H1 (cell line): ENCODE measurements around the gene PLAC1. TPM values are rescaled to one million over a fixed set of nuclear protein-coding genes. Genes with fewer than 3 reads are reported as not detected.

Source experiments
- CTCF ChIA-PET: fragments of 300-600 bp; sonication (Branson Sonifier 250); formaldehyde crosslinking; loops from one replicate; lab custom pipeline; 2021; ENCODE audit not compliant: partially characterized antibody; lab: Charles Lee
- POLR2A ChIA-PET: fragments of 300-600 bp; sonication (Branson Sonifier 250); formaldehyde crosslinking; loops from one replicate; lab custom pipeline; 2021; ENCODE audit warnings: inconsistent platforms; ENCODE audit not compliant: partially characterized antibody; lab: Charles Lee
- DNase-seq, 2 experiments: peaks; one replicate each; pipeline versions ENCODE4 v3.0.0 to v3.0.0-alpha.2; 2010 to 2022; ENCODE audit warnings: low spot score in 2 of 2, low read depth in 1 of 2, mixed read lengths in 1 of 2
- FAIRE-seq: peaks from 2 replicates; lab custom pipeline; 2011; peaks lifted over from hg19 to GRCh38; lab: Jason Lieb, UNC
- H2AFZ ChIP-seq: 2 replicates; pipeline ENCODE4 v1.8.1; 2012; ENCODE audit warnings: low read length, inconsistent platforms
- H2AK5ac ChIP-seq: 2 replicates; pipeline ENCODE4 v1.6.1; 2013; ENCODE audit warnings: low read depth, low read length
- H2BK120ac ChIP-seq: replicated peaks from 2 replicates; pipeline ENCODE3; 2013; ENCODE audit warnings: low read depth, low read length, inconsistent platforms
- H2BK12ac ChIP-seq: 2 replicates; pipeline ENCODE4 v1.6.1; 2013; ENCODE audit warnings: low read depth, low read length
- H2BK15ac ChIP-seq: 2 replicates; pipeline ENCODE4 v1.6.1; 2013; ENCODE audit warnings: low read length
- H2BK20ac ChIP-seq: 2 replicates; pipeline ENCODE4 v1.6.1; 2013; ENCODE audit warnings: low read length
- H2BK5ac ChIP-seq: 2 replicates; pipeline ENCODE4 v1.6.1; 2013; ENCODE audit warnings: low read depth, low read length
- H3K14ac ChIP-seq: 2 replicates; pipeline ENCODE4 v1.6.1; 2013; ENCODE audit warnings: inconsistent platforms; ENCODE audit not compliant: insufficient read length
- H3K18ac ChIP-seq: 2 replicates; pipeline ENCODE4 v1.6.1; 2013; ENCODE audit warnings: low read length; ENCODE audit errors: extremely low read depth
- H3K23ac ChIP-seq: 2 replicates; pipeline ENCODE4 v1.6.1; 2013; ENCODE audit warnings: inconsistent platforms; ENCODE audit not compliant: insufficient read length
- H3K23me2 ChIP-seq: 2 replicates; pipeline ENCODE4 v1.6.1; 2013; ENCODE audit warnings: low read depth, low read length
- H3K27ac ChIP-seq: 2 replicates; pipeline ENCODE4 v1.6.1; 2011; ENCODE audit warnings: low read depth, low read length, inconsistent platforms
- H3K27me3 ChIP-seq, 4 experiments: replicated peaks in 1 of 4; 1 replicate in 1 of 4; 2 replicates in 3 of 4; pipeline versions ENCODE4 v1.6.1 to v1.8.1; 2011 to 2013; ENCODE audit warnings: low read length in 3 of 4, mild to moderate bottlenecking in 3 of 4, inconsistent platforms in 2 of 4, mixed read lengths in 2 of 4, moderate library complexity in 1 of 4; ENCODE audit not compliant: control insufficient read depth in 3 of 4, insufficient read depth in 3 of 4; ENCODE audit errors: extremely low read depth in 1 of 4
- H3K36me3 ChIP-seq, 4 experiments: 2 replicates each; pipeline versions ENCODE4 v1.6.1 to v1.8.1; 2011 to 2013; ENCODE audit warnings: mild to moderate bottlenecking in 4 of 4, low read length in 3 of 4, moderate library complexity in 2 of 4, control low read depth in 1 of 4, inconsistent platforms in 1 of 4; ENCODE audit not compliant: insufficient read depth in 4 of 4, control insufficient read depth in 2 of 4
- H3K4ac ChIP-seq: replicated peaks from 2 replicates; pipeline ENCODE3; 2013; ENCODE audit warnings: low read length, low read depth, mixed read lengths, inconsistent platforms; ENCODE audit not compliant: insufficient read length
- H3K4me1 ChIP-seq, 4 experiments: replicated peaks in 1 of 4; 1 replicate in 1 of 4; 2 replicates in 3 of 4; pipeline versions ENCODE4 v1.6.1 to v1.8.1; 2011 to 2013; ENCODE audit warnings: low read length in 3 of 4, inconsistent platforms in 2 of 4, mixed read lengths in 1 of 4; ENCODE audit not compliant: insufficient read depth in 4 of 4, control insufficient read depth in 3 of 4
- H3K4me2 ChIP-seq, 2 experiments: 2 replicates each; pipeline versions ENCODE4 v1.6.1 to v1.8.1; 2011 to 2013; ENCODE audit warnings: low read depth in 2 of 2, low read length in 2 of 2, control low read depth in 1 of 2, inconsistent platforms in 1 of 2, mild to moderate bottlenecking in 1 of 2; ENCODE audit not compliant: insufficient read depth in 1 of 2
- H3K4me3 ChIP-seq, 4 experiments: fragments of 200-600, 300-600 bp in 1 of 4; sonication (generic), shearing (Covaris generic), sonication (Bioruptor Twin) in 1 of 4; 2 replicates each; pipeline versions ENCODE4 v1.5.1 to v1.8.1; 2011 to 2016; ENCODE audit warnings: low read length in 4 of 4, low read depth in 3 of 4, control low read depth in 2 of 4, inconsistent platforms in 2 of 4, mild to moderate bottlenecking in 2 of 4, mixed read lengths in 1 of 4, moderate library complexity in 1 of 4; ENCODE audit not compliant: insufficient read depth in 2 of 4; ENCODE audit errors: extremely low read depth in 1 of 4
- H3K56ac ChIP-seq: replicated peaks from 2 replicates; pipeline ENCODE3; 2013; ENCODE audit warnings: low read depth, mild to moderate bottlenecking, mixed read lengths, low read length, inconsistent platforms; ENCODE audit not compliant: insufficient read length
- H3K79me1 ChIP-seq: 2 replicates; pipeline ENCODE4 v1.6.1; 2013; ENCODE audit warnings: low read depth, low read length, control low read depth
- H3K79me2 ChIP-seq, 2 experiments: 2 replicates each; pipeline versions ENCODE4 v1.6.1 to v1.8.1; 2012 to 2013; ENCODE audit warnings: low read length in 2 of 2, mild to moderate bottlenecking in 2 of 2, inconsistent platforms in 1 of 2; ENCODE audit not compliant: insufficient read depth in 2 of 2, control insufficient read depth in 1 of 2
- H3K9ac ChIP-seq, 4 experiments: replicated peaks in 1 of 4; 1 replicate in 1 of 4; 2 replicates in 3 of 4; pipeline versions ENCODE4 v1.6.1 to v1.8.1; 2011 to 2013; ENCODE audit warnings: low read depth in 3 of 4, low read length in 3 of 4, control low read depth in 2 of 4, mild to moderate bottlenecking in 2 of 4, moderate library complexity in 2 of 4, inconsistent platforms in 1 of 4; ENCODE audit errors: extremely low read depth in 1 of 4
- H3K9me3 ChIP-seq, 2 experiments: 2 replicates each; pipeline versions ENCODE4 v1.6.1 to v1.8.1; 2012 to 2013; ENCODE audit warnings: mild to moderate bottlenecking in 2 of 2, moderate library complexity in 2 of 2, control low read depth in 1 of 2, inconsistent platforms in 1 of 2, low read depth in 1 of 2, low read length in 1 of 2, mixed read lengths in 1 of 2; ENCODE audit not compliant: insufficient read depth in 2 of 2
- H4K20me1 ChIP-seq, 2 experiments: replicated peaks in 1 of 2; 2 replicates each; pipeline versions ENCODE3 to v1.8.1; 2011 to 2013; ENCODE audit warnings: inconsistent platforms in 2 of 2, low read length in 2 of 2, mild to moderate bottlenecking in 1 of 2; ENCODE audit not compliant: insufficient read depth in 2 of 2, control insufficient read depth in 1 of 2
- H4K5ac ChIP-seq: 2 replicates; pipeline ENCODE4 v1.6.1; 2013; ENCODE audit warnings: low read length, low read depth, mixed read lengths, inconsistent platforms; ENCODE audit not compliant: insufficient read length
- H4K8ac ChIP-seq: 2 replicates; pipeline ENCODE4 v1.8.0; 2013; ENCODE audit warnings: mild to moderate bottlenecking, moderate library complexity, low read length, inconsistent platforms; ENCODE audit not compliant: insufficient read depth; ENCODE audit errors: extremely low read depth
- H4K91ac ChIP-seq: replicated peaks from 2 replicates; pipeline ENCODE3; 2013; ENCODE audit warnings: low read length, mixed read lengths, inconsistent platforms; ENCODE audit not compliant: insufficient read length
- KDM5A ChIP-seq: fragments of 200-600 bp; IDR thresholded peaks from 2 replicates; pipeline ENCODE4 v1.7.1; 2012; ENCODE audit warnings: mild to moderate bottlenecking, low read length, inconsistent platforms, mixed read lengths
- NRF1 ChIP-seq: IDR thresholded peaks from 2 replicates; pipeline ENCODE4 v1.6.1; 2011; ENCODE audit warnings: mild to moderate bottlenecking, low read depth, low read length, improper control_type of control experiment
- TCF12 ChIP-seq: IDR thresholded peaks from 2 replicates; pipeline ENCODE4 v1.6.1; 2011; ENCODE audit warnings: low read depth, mild to moderate bottlenecking, low read length
- WGBS, 2 experiments: shearing (Covaris generic) in 1 of 2; methylation state at CpG; one replicate each; pipeline versions ENCODE4 v1.1.6 to v1.1.7; 2013 to 2015; ENCODE audit warnings: low lambda C conversion rate in 2 of 2, mixed read lengths in 2 of 2, inconsistent platforms in 1 of 2, low coverage in 1 of 2, missing lambda C conversion rate in 1 of 2; ENCODE audit not compliant: insufficient replicate concordance in 2 of 2, insufficient coverage in 1 of 2, insufficient read length in 1 of 2; ENCODE audit errors: extremely low coverage in 1 of 2, missing lambda C conversion rate in 1 of 2; 5-methylcytosine and 5-hydroxymethylcytosine counted together
- polyA plus RNA-seq, 7 experiments: library from polyadenylated mRNA; depleted of rRNA in 3 of 7; stranded (reverse) in 5 of 7; unstranded in 2 of 7; fragments of >200 nt in 5 of 7; fragments of 200-250 nt in 2 of 7; gene quantifications; 1 replicate in 5 of 7; 2 replicates in 1 of 7; 4 replicates in 1 of 7; pipeline versions ENCODE4 v1.2.1 to v1.2.3, GENCODE V29; 2011 to 2013; ENCODE audit warnings: missing spikeins in 2 of 7, mixed read lengths in 2 of 7
- total RNA-seq: library from RNA; stranded (reverse); fragmentation: NEBNext Ultra II Directional; extraction: Animal tissue kit (Norgen Biotek cat#: 25700); gene quantifications from 2 replicates; pipeline ENCODE4 v1.2.1, GENCODE V29; 2021

Gene PLAC1
- total and polyA plus RNA-seq, 2 of the 8 experiments (the other 6 are each of a cell fraction or from before 2014, with no cell fraction given) = 1.8 TPM; not detected in 1

DNA sequence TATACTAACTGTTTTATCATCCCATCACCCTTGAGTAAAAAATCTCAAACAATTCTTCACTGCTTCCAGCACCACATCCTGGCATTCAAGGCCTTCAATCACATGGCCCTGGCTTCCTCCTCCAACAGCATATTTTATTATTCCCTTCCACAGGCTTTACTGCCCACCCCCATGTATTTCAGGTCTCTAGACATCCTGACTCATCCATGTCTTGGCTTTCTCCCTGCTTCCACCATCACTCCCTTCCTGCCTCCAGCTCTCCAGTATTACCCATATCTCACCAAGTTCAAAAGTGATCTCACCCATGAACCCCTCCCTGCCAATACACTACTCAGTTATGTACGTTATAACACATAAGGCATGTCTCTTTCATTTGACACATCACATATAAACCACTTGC, 34.7 kb upstream of the PLAC1 start:
- POLR2A ChIA-PET = no interaction called here
- H2BK120ac ChIP-seq = no peak overlapping the region
- no peak overlapping the region for H3K23ac ChIP-seq
- CTCF ChIA-PET = no interaction called here
- H4K91ac ChIP-seq = no peak overlapping the region
- H4K20me1 ChIP-seq = no peaks in the 10 kb centered on the region
- H2BK20ac ChIP-seq = no peak overlapping the region
- no peak overlapping the region for H2BK15ac ChIP-seq
- H3K56ac ChIP-seq = no peak overlapping the region
- no peaks in the 10 kb centered on the region for H3K79me1 ChIP-seq
- H2AFZ ChIP-seq = no peak overlapping the region
- no peak overlapping the region for H3K18ac ChIP-seq
- FAIRE-seq (no peak), DNase-seq (no peak)
- no peak overlapping the region for H3K4me3 ChIP-seq
- no peaks in the 10 kb centered on the region for H3K36me3 ChIP-seq
- TF ChIP-seq KDM5A (no peak), TCF12 (no peak), NRF1 (no peak)
- no peak overlapping the region for H2BK5ac ChIP-seq
- no peak overlapping the region for H3K14ac ChIP-seq
- no peak overlapping the region for H4K5ac ChIP-seq
- no peak overlapping the region for H3K27ac ChIP-seq
- H4K8ac ChIP-seq = no peak overlapping the region
- no peak overlapping the region for H3K4ac ChIP-seq
- H3K4me2 ChIP-seq = no peak overlapping the region
- no peak overlapping the region for H2AK5ac ChIP-seq
- 78% methylated on average over 1 of the region's 1 CpG; no CpG with 5 or more reads in 1 of the 2 experiments for WGBS, 2 experiments
- no peaks in the 10 kb centered on the region for H3K79me2 ChIP-seq
- no peaks in the 10 kb centered on the region for H3K9me3 ChIP-seq
- no peaks in the 10 kb centered on the region for H3K27me3 ChIP-seq
- no peaks in the 10 kb centered on the region for H3K4me1 ChIP-seq
- no peak overlapping the region for H3K9ac ChIP-seq
- no peak overlapping the region for H2BK12ac ChIP-seq
- H3K23me2 ChIP-seq = no peaks in the 10 kb centered on the region
